WTC11 (cell line): ENCODE data around the gene ITLN1. TPM values are rescaled to one million over a fixed set of nuclear protein-coding genes. Genes with fewer than 3 reads are reported as not detected.

Source experiments
- ATAC-seq: fragments of 200-7000 bp; cut with Tn5 transposase; 2 replicates; pipeline ENCODE4 v1.10.0; 2021; ENCODE audit warnings: mild to moderate bottlenecking, moderate library complexity
- CTCF ChIA-PET: fragments of 300-600 bp; sonication (Branson Sonifier 250); formaldehyde crosslinking; loops from one replicate; lab custom pipeline; 2021; ENCODE audit warnings: antibody characterized with exemption; lab: Charles Lee
- POLR2A ChIA-PET: fragments of 350-600 bp; sonication (Branson Sonifier 250); formaldehyde crosslinking; loops from one replicate; lab custom pipeline; 2021; ENCODE audit warnings: antibody characterized with exemption; lab: Charles Lee
- DNase-seq: peaks from one replicate; pipeline ENCODE4 v3.0.0; 2021; ENCODE audit warnings: low spot score
- H3K27ac Mint-ChIP-seq: 2 replicates; pipeline ENCODE4 v1.8.0; 2021; ENCODE audit warnings: mixed read lengths
- H3K27me3 Mint-ChIP-seq: 2 replicates; pipeline ENCODE4 v1.8.0; 2021; ENCODE audit warnings: low read depth, mild to moderate bottlenecking, moderate library complexity, mixed read lengths
- H3K36me3 Mint-ChIP-seq: 2 replicates; pipeline ENCODE4 v1.8.0; 2021; ENCODE audit warnings: mixed read lengths
- H3K4me1 Mint-ChIP-seq: 2 replicates; pipeline ENCODE4 v1.8.0; 2022; ENCODE audit warnings: mixed read lengths
- H3K4me3 Mint-ChIP-seq: 2 replicates; pipeline ENCODE4 v1.8.0; 2021; ENCODE audit warnings: mild to moderate bottlenecking, moderate library complexity, mixed read lengths
- H3K9me3 Mint-ChIP-seq: 2 replicates; pipeline ENCODE4 v1.8.0; 2021; ENCODE audit warnings: mixed read lengths
- FOXJ3 ChIP-seq: sonication (generic); formaldehyde crosslinking; IDR thresholded peaks from 2 replicates; pipeline ENCODE4 v1.9.0; 2021; ENCODE audit warnings: missing genetic modification reagents, mild to moderate bottlenecking, borderline replicate concordance
- GRHL2 ChIP-seq: fragments of 250-450 bp; sonication (Bioruptor Pico); IDR thresholded peaks from 2 replicates; pipeline ENCODE4 v1.8.0; 2022; ENCODE audit warnings: mild to moderate bottlenecking, moderate library complexity; ENCODE audit not compliant: insufficient replicate concordance, severe bottlenecking
- HMGA2 ChIP-seq: fragments of 250-450 bp; sonication (Bioruptor Pico); IDR thresholded peaks from 2 replicates; pipeline ENCODE4 v1.4.0; 2021; ENCODE audit warnings: mild to moderate bottlenecking, moderate library complexity
- IRF2 ChIP-seq: sonication (generic); formaldehyde crosslinking; IDR thresholded peaks from 2 replicates; pipeline ENCODE4 v1.8.0; 2022; ENCODE audit warnings: low read depth, missing genetic modification reagents, borderline replicate concordance
- MYBL2 ChIP-seq: sonication (generic); formaldehyde crosslinking; IDR thresholded peaks from 2 replicates; pipeline ENCODE4 v1.8.1; 2023; ENCODE audit warnings: mild to moderate bottlenecking, moderate library complexity, missing genetic modification reagents
- NFYB ChIP-seq: sonication (generic); formaldehyde crosslinking; conservative IDR thresholded peaks from 2 replicates; pipeline ENCODE4 v1.8.0; 2022; ENCODE audit warnings: low read depth, missing genetic modification reagents
- PRRX2 ChIP-seq: fragments of 250-450 bp; sonication (Bioruptor Pico); IDR thresholded peaks from 2 replicates; pipeline ENCODE4 v1.8.0; 2021; ENCODE audit warnings: mild to moderate bottlenecking
- ZBTB21 ChIP-seq: sonication (generic); formaldehyde crosslinking; IDR thresholded peaks from 2 replicates; pipeline ENCODE4 v1.8.1; 2023; ENCODE audit warnings: mild to moderate bottlenecking, missing genetic modification reagents, borderline replicate concordance
- ZNF121 ChIP-seq: sonication (generic); formaldehyde crosslinking; IDR thresholded peaks from 2 replicates; pipeline ENCODE4 v1.8.0; 2023; ENCODE audit warnings: missing genetic modification reagents
- ZNF423 ChIP-seq: fragments of 250-450 bp; sonication (Bioruptor Pico); IDR thresholded peaks from 2 replicates; pipeline ENCODE4 v2.1.2; 2022; ENCODE audit warnings: mild to moderate bottlenecking, moderate library complexity
- total RNA-seq: library from RNA; stranded (reverse); gene quantifications from 3 replicates; pipeline ENCODE4 v1.2.3, GENCODE V29; 2021
- TF ChIP-seq, protein P1 (sequence below): fragments of 200-600 bp; IDR thresholded peaks from 2 replicates; pipeline ENCODE4 v1.8.0; 2022; ENCODE audit warnings: antibody characterized with exemption
- TF ChIP-seq, protein P2 (sequence below): sonication (generic); formaldehyde crosslinking; IDR thresholded peaks from 2 replicates; pipeline ENCODE4 v1.8.1; 2022; ENCODE audit warnings: low read depth, mild to moderate bottlenecking, moderate library complexity, missing genetic modification reagents, borderline replicate concordance
- TF ChIP-seq, protein P3 (sequence below): sonication (generic); formaldehyde crosslinking; IDR thresholded peaks from 2 replicates; pipeline ENCODE4 v1.8.1; 2023; ENCODE audit warnings: mild to moderate bottlenecking, missing genetic modification reagents
- TF ChIP-seq, protein P4 (sequence below): sonication (generic); formaldehyde crosslinking; IDR thresholded peaks from 2 replicates; pipeline ENCODE4 v1.8.1; 2022; ENCODE audit warnings: low read depth, missing genetic modification reagents, borderline replicate concordance
- TF ChIP-seq, protein P5 (sequence below): sonication (generic); formaldehyde crosslinking; IDR thresholded peaks from 2 replicates; pipeline ENCODE4 v1.8.0; 2023; ENCODE audit warnings: missing genetic modification reagents
- TF ChIP-seq, protein P6 (sequence below): sonication (generic); formaldehyde crosslinking; IDR thresholded peaks from 2 replicates; pipeline ENCODE4 v1.8.0; 2023; ENCODE audit warnings: mild to moderate bottlenecking, missing genetic modification reagents

The ITLN1 gene
- total RNA-seq, 1 experiment from 2014 or later: not detected

DNA sequence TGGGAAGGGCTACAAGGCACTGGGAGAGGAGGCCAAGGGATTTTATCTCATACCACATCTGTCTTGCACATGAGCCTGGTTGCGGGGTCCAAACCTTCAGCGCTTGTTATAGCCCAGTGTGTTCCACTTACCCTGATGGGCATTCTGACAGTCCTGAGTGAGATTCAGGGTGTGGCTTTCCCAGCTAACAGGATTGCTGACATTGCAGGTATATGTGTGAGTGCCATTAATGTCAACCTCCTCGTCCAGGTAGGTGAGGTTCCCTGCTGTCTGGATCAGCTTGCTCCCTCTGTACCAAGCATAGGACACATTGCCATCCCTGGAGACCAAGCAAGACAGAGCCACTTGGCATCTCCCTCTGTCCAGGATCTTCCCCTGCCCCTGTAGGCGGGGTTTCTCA, 43.9 kb downstream of the ITLN1 start (continued):
- TF ChIP-seq, protein P1, sequence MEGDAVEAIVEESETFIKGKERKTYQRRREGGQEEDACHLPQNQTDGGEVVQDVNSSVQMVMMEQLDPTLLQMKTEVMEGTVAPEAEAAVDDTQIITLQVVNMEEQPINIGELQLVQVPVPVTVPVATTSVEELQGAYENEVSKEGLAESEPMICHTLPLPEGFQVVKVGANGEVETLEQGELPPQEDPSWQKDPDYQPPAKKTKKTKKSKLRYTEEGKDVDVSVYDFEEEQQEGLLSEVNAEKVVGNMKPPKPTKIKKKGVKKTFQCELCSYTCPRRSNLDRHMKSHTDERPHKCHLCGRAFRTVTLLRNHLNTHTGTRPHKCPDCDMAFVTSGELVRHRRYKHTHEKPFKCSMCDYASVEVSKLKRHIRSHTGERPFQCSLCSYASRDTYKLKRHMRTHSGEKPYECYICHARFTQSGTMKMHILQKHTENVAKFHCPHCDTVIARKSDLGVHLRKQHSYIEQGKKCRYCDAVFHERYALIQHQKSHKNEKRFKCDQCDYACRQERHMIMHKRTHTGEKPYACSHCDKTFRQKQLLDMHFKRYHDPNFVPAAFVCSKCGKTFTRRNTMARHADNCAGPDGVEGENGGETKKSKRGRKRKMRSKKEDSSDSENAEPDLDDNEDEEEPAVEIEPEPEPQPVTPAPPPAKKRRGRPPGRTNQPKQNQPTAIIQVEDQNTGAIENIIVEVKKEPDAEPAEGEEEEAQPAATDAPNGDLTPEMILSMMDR: no peak
- TF ChIP-seq, all 79 proteins: peak for 0

DNA sequence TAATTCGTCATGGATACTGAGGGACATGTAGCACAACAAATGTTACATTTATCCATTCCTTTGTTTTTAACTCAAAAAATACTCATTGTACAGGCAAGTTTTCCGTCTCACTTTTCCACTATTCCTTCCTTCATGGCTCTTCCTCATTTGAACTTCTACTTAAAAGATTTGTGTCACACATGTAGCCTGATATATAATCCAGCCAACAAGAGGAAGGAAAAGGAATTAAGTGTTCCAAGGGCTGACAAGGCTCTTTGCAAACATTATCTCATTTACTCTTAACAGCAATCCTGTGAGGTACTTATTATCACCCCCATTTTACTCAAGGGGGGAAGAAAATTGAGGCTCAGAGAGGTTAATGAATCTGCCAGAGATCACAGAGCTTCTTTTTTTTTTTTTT, 45.2 kb downstream of the ITLN1 start:
- no peak overlapping the region for H3K27ac Mint-ChIP-seq
- H3K9me3 Mint-ChIP-seq: no peaks in the 10 kb centered on the region
- no peaks in the 10 kb centered on the region; the same call in 1 of the 2 replicates for H3K27me3 Mint-ChIP-seq
- peaks cover 13% of the 10 kb centered on the region for H3K4me1 Mint-ChIP-seq
- no peak overlapping the region for H3K4me3 Mint-ChIP-seq
- DNase-seq (no peak), ATAC-seq (no peak)
- TF ChIP-seq, protein P2, sequence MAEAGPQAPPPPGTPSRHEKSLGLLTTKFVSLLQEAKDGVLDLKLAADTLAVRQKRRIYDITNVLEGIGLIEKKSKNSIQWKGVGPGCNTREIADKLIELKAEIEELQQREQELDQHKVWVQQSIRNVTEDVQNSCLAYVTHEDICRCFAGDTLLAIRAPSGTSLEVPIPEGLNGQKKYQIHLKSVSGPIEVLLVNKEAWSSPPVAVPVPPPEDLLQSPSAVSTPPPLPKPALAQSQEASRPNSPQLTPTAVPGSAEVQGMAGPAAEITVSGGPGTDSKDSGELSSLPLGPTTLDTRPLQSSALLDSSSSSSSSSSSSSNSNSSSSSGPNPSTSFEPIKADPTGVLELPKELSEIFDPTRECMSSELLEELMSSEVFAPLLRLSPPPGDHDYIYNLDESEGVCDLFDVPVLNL (CRISPR knock-in tag): no peak
- ChIA-PET CTCF (interaction anchor here (1.2 kb wide), 1 partner anchor 62 kb away, joined by 5 read pairs; no protein-coding TSS in a partner anchor), POLR2A (no interaction called here)
- H3K36me3 Mint-ChIP-seq: no peaks in the 10 kb centered on the region

DNA sequence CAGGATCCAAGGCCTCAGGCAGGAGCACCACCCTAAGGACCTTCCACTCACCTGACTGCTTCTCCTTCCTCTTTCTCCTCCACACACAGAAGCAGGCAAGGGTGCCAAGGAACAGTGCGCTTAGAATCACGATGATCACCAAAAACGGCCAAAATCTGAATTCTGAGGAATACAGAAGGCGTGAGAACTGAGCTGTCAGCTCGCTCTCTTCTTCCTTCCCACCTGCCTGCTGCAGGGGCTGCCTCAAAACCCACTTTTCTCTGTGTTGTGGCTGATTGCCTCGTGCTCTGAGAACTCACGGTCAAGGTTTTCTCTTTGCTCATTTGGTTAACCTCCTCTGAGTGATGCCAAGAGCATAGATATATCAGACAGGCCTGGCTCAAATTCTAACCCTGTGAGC, 46.1 kb downstream of the ITLN1 start:
- Mint-ChIP-seq H3K9me3 (no peaks in the 10 kb centered on the region), H3K4me1 (peaks cover 14% of the 10 kb centered on the region), H3K36me3 (no peaks in the 10 kb centered on the region), H3K27ac (no peak overlapping the region), H3K27me3 (no peaks in the 10 kb centered on the region; the same call in 1 of the 2 replicates), H3K4me3 (no peak overlapping the region)
- DNase-seq (no peak), ATAC-seq (no peak)
- ChIA-PET POLR2A (no interaction called here), CTCF (interaction anchor here (1.2 to 6.3 kb wide), 3 partner anchors 62 to 115 kb away, joined by 5 to 78 read pairs (median 6); partner anchors contain the start of gene ITLN2)
- TF ChIP-seq IRF2 (CRISPR knock-in tag): no peak

DNA sequence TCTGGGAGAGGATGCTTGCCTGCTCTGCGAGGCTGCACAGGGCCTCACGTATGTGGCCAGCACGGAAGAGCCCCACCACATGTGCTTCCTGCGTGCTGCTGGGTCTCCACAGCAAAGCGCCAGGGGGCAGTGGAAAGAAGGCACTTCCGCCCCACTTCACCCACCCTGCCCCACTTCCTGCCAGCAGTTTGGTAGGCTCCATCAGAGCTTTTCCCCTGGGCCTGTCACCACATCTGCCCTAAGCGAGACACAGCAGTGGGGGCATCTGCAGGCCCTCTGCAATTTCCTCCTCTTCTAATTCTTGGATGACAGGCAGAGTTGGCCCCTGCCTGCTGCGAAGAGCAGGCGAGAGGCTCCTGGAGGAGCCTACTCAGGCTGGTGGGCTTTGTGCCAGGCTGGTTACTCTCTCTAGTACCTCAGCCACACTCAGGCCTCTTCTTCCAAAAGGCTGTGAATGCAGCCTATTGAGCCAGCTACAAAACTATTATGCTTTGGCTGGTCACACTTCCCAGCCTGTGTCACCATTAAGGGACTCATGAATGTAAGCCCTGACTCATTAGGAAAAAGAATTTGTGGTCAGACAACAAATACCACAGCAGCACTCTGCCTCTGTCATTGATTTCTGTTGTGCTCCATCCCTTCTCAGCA, 47.3 kb downstream of the ITLN1 start:
- H3K27me3 Mint-ChIP-seq: no peaks in the 10 kb centered on the region; the same call in 1 of the 2 replicates
- TF ChIP-seq FOXJ3 (CRISPR knock-in tag) (no peak), NFYB (CRISPR knock-in tag) (no peak), MYBL2 (no peak), PRRX2 (CRISPR knock-in tag) (no peak), ZNF121 (CRISPR knock-in tag) (no peak), ZNF423 (no peak), ZBTB21 (CRISPR knock-in tag) (no peak), GRHL2 (CRISPR knock-in tag) (no peak), HMGA2 (CRISPR knock-in tag) (no peak)
- TF ChIP-seq, protein P3, sequence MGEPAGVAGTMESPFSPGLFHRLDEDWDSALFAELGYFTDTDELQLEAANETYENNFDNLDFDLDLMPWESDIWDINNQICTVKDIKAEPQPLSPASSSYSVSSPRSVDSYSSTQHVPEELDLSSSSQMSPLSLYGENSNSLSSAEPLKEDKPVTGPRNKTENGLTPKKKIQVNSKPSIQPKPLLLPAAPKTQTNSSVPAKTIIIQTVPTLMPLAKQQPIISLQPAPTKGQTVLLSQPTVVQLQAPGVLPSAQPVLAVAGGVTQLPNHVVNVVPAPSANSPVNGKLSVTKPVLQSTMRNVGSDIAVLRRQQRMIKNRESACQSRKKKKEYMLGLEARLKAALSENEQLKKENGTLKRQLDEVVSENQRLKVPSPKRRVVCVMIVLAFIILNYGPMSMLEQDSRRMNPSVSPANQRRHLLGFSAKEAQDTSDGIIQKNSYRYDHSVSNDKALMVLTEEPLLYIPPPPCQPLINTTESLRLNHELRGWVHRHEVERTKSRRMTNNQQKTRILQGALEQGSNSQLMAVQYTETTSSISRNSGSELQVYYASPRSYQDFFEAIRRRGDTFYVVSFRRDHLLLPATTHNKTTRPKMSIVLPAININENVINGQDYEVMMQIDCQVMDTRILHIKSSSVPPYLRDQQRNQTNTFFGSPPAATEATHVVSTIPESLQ (CRISPR knock-in tag): no peak
- TF ChIP-seq, protein P4, sequence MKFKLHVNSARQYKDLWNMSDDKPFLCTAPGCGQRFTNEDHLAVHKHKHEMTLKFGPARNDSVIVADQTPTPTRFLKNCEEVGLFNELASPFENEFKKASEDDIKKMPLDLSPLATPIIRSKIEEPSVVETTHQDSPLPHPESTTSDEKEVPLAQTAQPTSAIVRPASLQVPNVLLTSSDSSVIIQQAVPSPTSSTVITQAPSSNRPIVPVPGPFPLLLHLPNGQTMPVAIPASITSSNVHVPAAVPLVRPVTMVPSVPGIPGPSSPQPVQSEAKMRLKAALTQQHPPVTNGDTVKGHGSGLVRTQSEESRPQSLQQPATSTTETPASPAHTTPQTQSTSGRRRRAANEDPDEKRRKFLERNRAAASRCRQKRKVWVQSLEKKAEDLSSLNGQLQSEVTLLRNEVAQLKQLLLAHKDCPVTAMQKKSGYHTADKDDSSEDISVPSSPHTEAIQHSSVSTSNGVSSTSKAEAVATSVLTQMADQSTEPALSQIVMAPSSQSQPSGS: no peak
- TF ChIP-seq, protein P5, sequence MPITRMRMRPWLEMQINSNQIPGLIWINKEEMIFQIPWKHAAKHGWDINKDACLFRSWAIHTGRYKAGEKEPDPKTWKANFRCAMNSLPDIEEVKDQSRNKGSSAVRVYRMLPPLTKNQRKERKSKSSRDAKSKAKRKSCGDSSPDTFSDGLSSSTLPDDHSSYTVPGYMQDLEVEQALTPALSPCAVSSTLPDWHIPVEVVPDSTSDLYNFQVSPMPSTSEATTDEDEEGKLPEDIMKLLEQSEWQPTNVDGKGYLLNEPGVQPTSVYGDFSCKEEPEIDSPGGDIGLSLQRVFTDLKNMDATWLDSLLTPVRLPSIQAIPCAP (CRISPR knock-in tag): no peak
- TF ChIP-seq, protein P6, sequence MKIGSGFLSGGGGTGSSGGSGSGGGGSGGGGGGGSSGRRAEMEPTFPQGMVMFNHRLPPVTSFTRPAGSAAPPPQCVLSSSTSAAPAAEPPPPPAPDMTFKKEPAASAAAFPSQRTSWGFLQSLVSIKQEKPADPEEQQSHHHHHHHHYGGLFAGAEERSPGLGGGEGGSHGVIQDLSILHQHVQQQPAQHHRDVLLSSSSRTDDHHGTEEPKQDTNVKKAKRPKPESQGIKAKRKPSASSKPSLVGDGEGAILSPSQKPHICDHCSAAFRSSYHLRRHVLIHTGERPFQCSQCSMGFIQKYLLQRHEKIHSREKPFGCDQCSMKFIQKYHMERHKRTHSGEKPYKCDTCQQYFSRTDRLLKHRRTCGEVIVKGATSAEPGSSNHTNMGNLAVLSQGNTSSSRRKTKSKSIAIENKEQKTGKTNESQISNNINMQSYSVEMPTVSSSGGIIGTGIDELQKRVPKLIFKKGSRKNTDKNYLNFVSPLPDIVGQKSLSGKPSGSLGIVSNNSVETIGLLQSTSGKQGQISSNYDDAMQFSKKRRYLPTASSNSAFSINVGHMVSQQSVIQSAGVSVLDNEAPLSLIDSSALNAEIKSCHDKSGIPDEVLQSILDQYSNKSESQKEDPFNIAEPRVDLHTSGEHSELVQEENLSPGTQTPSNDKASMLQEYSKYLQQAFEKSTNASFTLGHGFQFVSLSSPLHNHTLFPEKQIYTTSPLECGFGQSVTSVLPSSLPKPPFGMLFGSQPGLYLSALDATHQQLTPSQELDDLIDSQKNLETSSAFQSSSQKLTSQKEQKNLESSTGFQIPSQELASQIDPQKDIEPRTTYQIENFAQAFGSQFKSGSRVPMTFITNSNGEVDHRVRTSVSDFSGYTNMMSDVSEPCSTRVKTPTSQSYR (CRISPR knock-in tag): no peak
- no peak overlapping the region for H3K4me3 Mint-ChIP-seq
- peak; percentile 46; the same call in 1 of the 2 replicates for ATAC-seq
- H3K9me3 Mint-ChIP-seq: no peaks in the 10 kb centered on the region
- H3K27ac Mint-ChIP-seq: no peak overlapping the region
- DNase-seq: no peak
- POLR2A ChIA-PET: no interaction called here
- H3K4me1 Mint-ChIP-seq: peaks cover 21% of the 10 kb centered on the region
- H3K36me3 Mint-ChIP-seq: no peaks in the 10 kb centered on the region
- CTCF ChIA-PET: interaction anchor here (1.0 to 6.3 kb wide), 12 partner anchors 14 to 260 kb away, joined by 4 to 78 read pairs (median 8); partner anchors contain the start of genes ITLN1 and ITLN2
